Fibroblast of villous mesenchyme (primary cell): ENCODE data around the gene PPP3CA. TPM values are rescaled to one million over a fixed set of nuclear protein-coding genes. Genes with fewer than 3 reads are reported as not detected.

Experiments used
- DNase-seq: peaks from one replicate; pipeline ENCODE4 v3.0.0-alpha.2; 2010; ENCODE audit warnings: low read depth
- H3K4me3 ChIP-seq: 2 replicates; pipeline ENCODE4 v1.5.1; 2011; ENCODE audit warnings: low read depth, mild to moderate bottlenecking, low read length
- CTCF ChIP-seq: IDR thresholded peaks from 2 replicates; pipeline ENCODE4 v1.5.1; 2012; ENCODE audit warnings: low read depth, mild to moderate bottlenecking, low read length; ENCODE audit not compliant: insufficient read depth
- total RNA-seq: library from RNA; depleted of rRNA; stranded (reverse); fragments of >200 nt; gene quantifications from 2 replicates; pipeline ENCODE4 v1.2.3, GENCODE V29; 2012

The PPP3CA gene
- total RNA-seq, 1 donor: 47.9 TPM

DNA sequence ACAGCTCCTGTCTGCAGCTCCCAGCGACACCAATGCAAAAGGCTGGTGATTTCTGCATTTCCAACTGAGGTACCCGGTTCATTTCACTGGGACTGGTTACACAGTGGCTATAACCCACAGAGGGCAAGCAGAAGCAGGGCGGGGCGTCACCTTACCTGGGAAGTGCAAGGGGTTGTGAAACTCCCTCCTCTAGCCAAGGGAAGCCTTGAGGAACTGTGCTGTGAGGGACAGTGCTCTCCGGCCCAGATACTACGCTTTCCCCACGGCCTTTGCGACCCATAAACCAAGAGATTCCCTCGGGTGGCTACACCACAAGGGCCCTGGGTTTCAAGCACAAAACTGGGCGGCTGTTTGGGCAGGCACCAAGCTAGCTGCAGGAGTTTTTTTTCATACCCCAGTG is 218.9 kb downstream of the PPP3CA start:
- no peak overlapping the region for H3K4me3 ChIP-seq
- DNase-seq: no peak
- no peak for TF ChIP-seq CTCF

- TF ChIP-seq CTCF: no peak
These were observed 220.0 kb downstream of the PPP3CA start for GRCh38 chr4:101127176-101127790.

GRCh38 chr4:101126059-101126458 is 221.3 kb downstream of the PPP3CA start:
- no peak overlapping the region for H3K4me3 ChIP-seq
- TF ChIP-seq CTCF: no peak
- peak; percentile 32 for DNase-seq

More at GRCh38 chr4:101127176-101127790, 220.0 kb downstream of the PPP3CA start:
- no peak for DNase-seq
- no peak overlapping the region for H3K4me3 ChIP-seq

DNA sequence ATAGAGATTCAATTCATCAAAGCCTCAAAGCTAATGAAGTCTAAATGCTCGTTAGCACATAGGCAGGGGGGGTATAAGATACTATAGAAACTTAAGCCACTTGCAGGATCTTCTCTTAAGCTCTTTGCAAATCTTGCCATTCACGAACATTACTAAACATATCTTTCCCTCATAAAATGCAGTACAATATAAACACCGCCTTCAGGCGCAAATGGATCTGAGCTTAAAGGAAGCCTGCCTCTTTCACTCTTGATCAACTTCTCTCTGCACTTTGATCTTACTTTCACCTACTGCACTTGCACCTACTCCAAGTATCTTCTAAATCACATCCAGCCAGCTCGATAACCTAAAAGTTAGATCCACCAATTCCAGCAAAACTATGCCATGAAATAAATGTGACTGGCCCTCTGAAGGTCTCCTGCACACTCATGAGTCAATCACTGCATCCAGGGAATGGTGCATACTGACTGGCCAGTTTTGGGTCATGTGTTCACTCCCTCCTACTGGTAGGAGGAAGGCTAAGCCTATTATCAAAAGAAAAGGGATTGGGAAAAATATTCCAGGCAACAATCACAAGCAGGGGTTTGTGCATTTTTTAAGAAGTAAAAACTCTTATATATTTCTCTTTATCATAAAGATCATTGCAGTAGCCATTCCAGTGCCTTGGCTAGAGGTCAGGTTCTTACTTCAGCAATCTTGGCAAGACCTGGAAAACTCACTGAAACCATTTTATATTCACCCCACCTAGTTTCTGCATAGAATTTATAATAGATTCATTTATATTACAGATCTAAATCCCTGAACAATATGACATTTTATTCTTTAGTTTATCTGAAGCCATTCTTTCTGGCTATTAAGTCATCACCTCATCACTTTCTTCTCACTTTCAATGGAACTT is 222.0 kb downstream of the PPP3CA start:
- TF ChIP-seq CTCF: no peak
- no peak overlapping the region for H3K4me3 ChIP-seq
- DNase-seq: peak; percentile 52

DNA sequence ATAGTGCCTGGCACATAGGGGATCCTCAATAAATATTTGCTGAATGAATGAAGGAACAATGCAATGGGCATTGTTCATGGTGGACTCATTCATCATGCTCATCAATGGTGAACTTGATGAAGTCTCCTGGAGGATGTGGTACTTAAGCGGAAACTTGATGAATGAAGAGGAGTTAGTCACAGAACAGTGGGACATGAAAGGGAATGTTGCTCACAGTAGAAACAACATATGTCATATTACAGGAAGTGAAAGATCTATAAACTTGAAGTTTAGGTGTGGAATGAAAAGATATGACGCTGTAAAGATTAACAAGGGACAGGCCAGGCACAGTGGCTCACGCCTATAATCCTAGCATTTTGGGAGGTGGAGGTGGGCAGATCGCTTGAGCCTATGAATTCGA is 224.1 kb downstream of the PPP3CA start:
- no peak overlapping the region for H3K4me3 ChIP-seq
- DNase-seq: no peak
- no peak for TF ChIP-seq CTCF

DNA sequence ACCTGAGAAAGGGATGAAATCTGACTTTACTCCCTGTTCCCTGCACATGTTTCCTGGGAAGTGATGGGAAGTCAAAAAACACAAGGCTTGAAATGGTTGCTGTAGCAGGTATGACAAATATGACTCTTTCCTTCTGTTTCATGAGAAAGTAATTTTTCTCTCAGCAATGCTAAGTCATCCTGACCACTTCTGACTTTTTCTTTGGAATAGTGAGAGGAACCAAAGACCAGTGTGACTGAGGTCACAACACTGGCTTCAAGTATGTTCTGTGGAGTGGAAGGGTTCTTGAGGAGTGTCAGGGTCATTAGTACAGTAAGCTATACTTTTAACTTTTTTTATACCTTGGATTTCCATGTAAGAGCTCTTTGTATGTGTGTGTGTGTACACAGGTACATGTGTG is 225.3 kb downstream of the PPP3CA start:
- DNase-seq: no peak

More for the DNA sequence above, 225.3 kb downstream of the PPP3CA start:
- H3K4me3 ChIP-seq: no peak overlapping the region
- no peak for TF ChIP-seq CTCF
